Activated naive CD8-positive, alpha-beta T cell treated with anti-CD3 and anti-CD28 coated beads, Interleukin-2, amount 10 ng/mL, durations not matched to agents 7 days and 5 days (primary cell): Measurements from ENCODE around the gene ABCB1. TPM values are rescaled to one million over a fixed set of nuclear protein-coding genes. Genes with fewer than 3 reads are reported as not detected.
A peak's percentile ranks its signal among the peaks of the same experiment; 100 is the strongest.
"Not testable (repeated sequence)": the region's sequence is repeated elsewhere in the genome, so short reads cannot be mapped to it uniquely, and the experiment has no call there.

Experiments
- ATAC-seq: fragments of 150-1000 bp; cut with Tn5 transposase; one replicate; pipeline ENCODE4 v1.10.0; 2021; ENCODE audit warnings: low read depth, moderate library complexity
- POLR2A ChIA-PET: fragments of 350-600 bp; sonication (Branson Sonifier 250); formaldehyde crosslinking; loops from one replicate; lab custom pipeline; 2021; ENCODE audit warnings: antibody characterized with exemption; lab: Charles Lee
- DNase-seq: peaks from one replicate; pipeline ENCODE4 v3.0.0; 2021
- H3K27ac Mint-ChIP-seq: one replicate; pipeline ENCODE4 v1.8.0; 2022; ENCODE audit warnings: mild to moderate bottlenecking, mixed read lengths
- H3K27me3 Mint-ChIP-seq: one replicate; pipeline ENCODE4 v1.8.0; 2022; ENCODE audit warnings: mild to moderate bottlenecking, moderate library complexity, mixed read lengths
- H3K36me3 Mint-ChIP-seq: one replicate; pipeline ENCODE4 v1.8.0; 2021; ENCODE audit warnings: mild to moderate bottlenecking, mixed read lengths
- H3K4me1 Mint-ChIP-seq: one replicate; pipeline ENCODE4 v1.8.0; 2021; ENCODE audit warnings: mixed read lengths
- H3K4me3 Mint-ChIP-seq: one replicate; pipeline ENCODE4 v1.8.0; 2022; ENCODE audit warnings: mild to moderate bottlenecking, moderate library complexity, mixed read lengths
- H3K9me3 Mint-ChIP-seq: one replicate; pipeline ENCODE4 v1.8.0; 2021; ENCODE audit warnings: mixed read lengths
- total RNA-seq, 2 experiments: library from RNA; stranded (reverse); gene quantifications; one replicate each; pipeline ENCODE4 v1.2.3, GENCODE V29; 2021

The ABCB1 gene
- total RNA-seq, 2 experiments from 2014 or later: 30.8 to 35.0 TPM

DNA sequence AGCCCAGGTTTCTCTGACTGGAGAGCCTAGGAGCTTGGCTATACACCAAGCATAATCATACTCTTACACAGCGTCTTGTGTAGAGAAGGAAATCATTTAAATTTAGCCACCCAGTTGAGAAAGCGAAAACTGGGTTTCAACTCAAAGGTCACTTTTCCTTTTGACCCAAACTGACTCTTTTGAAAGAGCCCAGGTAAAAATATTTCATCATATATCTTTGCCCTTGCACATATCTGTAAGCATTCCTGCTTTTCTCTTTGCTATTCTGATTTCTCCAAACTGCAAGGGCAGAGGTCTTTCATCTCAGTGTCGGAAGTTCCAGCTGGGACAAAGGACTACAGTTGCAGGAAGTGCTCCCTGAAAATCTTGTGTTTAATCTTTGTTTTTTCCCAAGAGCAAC is 103.2 kb downstream of the ABCB1 start:
- ATAC-seq (no peak), DNase-seq (no peak)
- Mint-ChIP-seq H3K9me3 (no peaks in the 10 kb centered on the region), H3K27ac (no peak overlapping the region), H3K4me1 (no peaks in the 10 kb centered on the region), H3K27me3 (peaks cover 10% of the 10 kb centered on the region), H3K4me3 (no peak overlapping the region), H3K36me3 (no peaks in the 10 kb centered on the region)
- POLR2A ChIA-PET: no interaction called here

DNA sequence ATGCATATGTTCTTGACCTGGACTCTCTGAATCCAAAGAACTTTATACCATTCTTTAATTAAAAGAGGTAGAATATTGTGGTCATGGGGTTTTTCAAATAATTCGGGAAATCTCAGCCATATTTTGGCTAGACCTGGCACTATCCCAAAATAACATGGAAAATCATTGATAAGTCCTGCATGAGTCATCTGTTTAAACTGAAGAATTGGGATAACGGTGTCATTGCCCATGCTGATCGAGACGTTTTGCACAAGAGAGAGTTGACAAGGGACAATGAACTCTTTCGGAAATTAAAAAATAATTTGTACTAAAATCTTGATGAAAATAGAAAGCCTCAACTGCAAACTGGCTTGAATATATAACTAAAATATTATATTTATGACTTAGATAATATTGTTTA is 105.3 kb downstream of the ABCB1 start:
- Mint-ChIP-seq H3K4me1 (no peaks in the 10 kb centered on the region), H3K36me3 (no peaks in the 10 kb centered on the region), H3K4me3 (no peak overlapping the region), H3K27ac (no peak overlapping the region), H3K9me3 (no peaks in the 10 kb centered on the region), H3K27me3 (peaks cover 10% of the 10 kb centered on the region)
- no peak for ATAC-seq
- DNase-seq: no peak
- POLR2A ChIA-PET: no interaction called here

DNA sequence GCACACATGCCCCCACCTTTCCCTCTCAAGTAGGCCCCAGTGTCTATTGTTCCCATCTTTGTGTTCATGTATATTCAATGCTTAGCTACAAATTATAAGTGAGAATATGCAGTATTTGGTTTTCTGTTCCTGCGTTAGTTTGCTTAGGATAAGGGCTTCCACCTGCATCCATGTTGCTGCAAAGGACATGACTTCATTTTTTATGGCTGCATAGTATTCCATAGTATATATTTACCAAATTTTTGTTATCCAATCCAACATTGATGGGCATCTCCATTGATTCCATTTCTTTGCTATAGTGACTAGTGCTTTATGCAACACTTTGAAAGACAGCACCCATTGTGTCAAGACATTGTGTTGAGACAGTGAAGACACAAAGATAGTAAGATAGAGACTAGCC is 106.2 kb downstream of the ABCB1 start:
- DNase-seq (no peak), ATAC-seq (no peak)
- H3K9me3 Mint-ChIP-seq: no peaks in the 10 kb centered on the region
- H3K27me3 Mint-ChIP-seq: peaks cover 13% of the 10 kb centered on the region
- no peak overlapping the region for H3K4me3 Mint-ChIP-seq
- H3K27ac Mint-ChIP-seq: no peak overlapping the region
- no peaks in the 10 kb centered on the region for H3K36me3 Mint-ChIP-seq
- H3K4me1 Mint-ChIP-seq: no peaks in the 10 kb centered on the region
- POLR2A ChIA-PET: no interaction called here

DNA sequence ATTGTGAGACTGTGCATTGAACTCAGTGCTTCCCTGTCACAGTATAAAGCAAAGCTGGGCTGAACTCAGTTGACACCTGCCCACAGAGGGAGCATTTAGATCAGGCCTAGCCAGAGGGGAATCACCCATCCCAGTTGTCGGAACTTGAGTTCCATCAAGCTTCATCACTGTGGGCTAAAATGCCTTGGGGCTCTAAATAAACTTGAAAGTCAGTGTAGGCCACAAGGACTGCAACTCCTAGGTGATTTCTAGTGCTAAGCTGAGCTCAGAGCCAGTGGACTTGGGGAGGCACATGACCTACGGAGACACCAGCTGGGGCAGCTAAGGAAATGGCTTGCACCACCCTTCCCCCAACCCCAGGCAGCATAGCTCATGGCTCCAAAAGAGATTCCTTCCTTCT is 117.6 kb downstream of the ABCB1 start:
- Mint-ChIP-seq H3K4me1 (no peaks in the 10 kb centered on the region), H3K36me3 (no peaks in the 10 kb centered on the region), H3K27ac (no peak overlapping the region), H3K27me3 (peaks cover 22% of the 10 kb centered on the region), H3K4me3 (no peak overlapping the region), H3K9me3 (no peaks in the 10 kb centered on the region)
- POLR2A ChIA-PET: no interaction called here
- ATAC-seq: no peak
- DNase-seq: no peak

DNA sequence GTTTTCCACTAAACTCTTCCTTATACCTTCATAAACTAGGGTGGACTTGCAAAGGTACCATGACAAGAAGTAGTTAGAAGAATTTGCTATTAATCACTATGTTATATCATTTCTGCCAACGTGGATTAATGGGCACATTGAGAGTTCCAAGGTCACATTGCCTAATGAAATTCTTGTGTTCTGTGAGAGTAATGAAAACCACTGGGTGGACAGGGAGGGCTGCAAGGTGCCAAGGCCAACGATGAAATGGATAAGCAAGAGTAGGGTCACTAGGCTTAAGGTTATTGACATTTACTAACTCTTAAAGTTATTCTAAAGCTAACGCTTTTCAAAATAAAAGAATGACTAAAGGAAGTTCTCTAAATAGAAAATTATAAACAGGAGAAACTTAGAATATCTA is 118.6 kb downstream of the ABCB1 start:
- H3K27me3 Mint-ChIP-seq: peaks cover 16% of the 10 kb centered on the region
- ATAC-seq (no peak), DNase-seq (no peak)
- no peaks in the 10 kb centered on the region for H3K9me3 Mint-ChIP-seq
- no peaks in the 10 kb centered on the region for H3K4me1 Mint-ChIP-seq
- no peaks in the 10 kb centered on the region for H3K36me3 Mint-ChIP-seq
- H3K4me3 Mint-ChIP-seq: no peak overlapping the region
- H3K27ac Mint-ChIP-seq: no peak overlapping the region
- POLR2A ChIA-PET: no interaction called here

DNA sequence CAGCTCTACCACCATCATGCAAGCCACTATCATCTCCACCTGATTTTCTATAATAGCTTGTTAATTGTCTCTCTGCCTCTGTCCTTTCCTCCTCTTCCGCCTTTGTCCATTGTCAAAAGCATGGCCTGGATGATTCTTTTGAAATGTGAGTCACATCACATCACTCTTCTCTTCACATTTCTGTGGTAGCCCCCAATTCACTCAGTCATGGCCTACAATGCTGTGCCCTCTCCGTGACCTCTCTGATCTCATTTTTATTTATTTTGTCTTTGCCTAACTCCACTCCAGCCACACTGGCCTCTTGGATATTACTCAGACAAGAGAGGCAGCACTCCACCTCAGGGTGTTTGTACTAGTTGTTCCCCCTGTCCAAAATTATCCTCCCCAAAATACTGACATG is 120.3 kb downstream of the ABCB1 start:
- POLR2A ChIA-PET: no interaction called here
- no peaks in the 10 kb centered on the region for H3K9me3 Mint-ChIP-seq
- H3K27ac Mint-ChIP-seq: no peak overlapping the region
- no peak for ATAC-seq
- no peaks in the 10 kb centered on the region for H3K36me3 Mint-ChIP-seq
- H3K27me3 Mint-ChIP-seq: peaks cover 24% of the 10 kb centered on the region
- H3K4me3 Mint-ChIP-seq: no peak overlapping the region
- no peak for DNase-seq
- H3K4me1 Mint-ChIP-seq: peaks cover 1% of the 10 kb centered on the region

DNA sequence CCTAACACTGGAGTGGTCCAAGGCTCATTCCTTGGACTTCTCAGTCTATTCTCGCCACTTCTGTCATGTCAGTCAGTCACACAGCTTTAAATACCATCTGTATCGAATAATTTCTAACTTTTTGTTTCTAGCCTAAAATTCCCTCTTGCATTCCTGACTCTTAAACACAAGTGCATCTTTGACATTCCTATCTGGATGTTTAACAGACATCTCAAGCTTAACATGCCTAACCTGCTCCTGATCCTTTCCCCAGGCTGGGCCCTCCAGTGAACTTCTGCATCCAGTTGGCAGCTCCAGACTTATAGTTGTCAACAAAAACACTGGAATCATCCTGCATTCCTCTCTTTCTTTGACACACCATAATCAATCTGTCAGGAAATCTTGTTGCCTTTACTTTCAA is 120.7 kb downstream of the ABCB1 start:
- ATAC-seq (no peak), DNase-seq (no peak)
- no peak overlapping the region for H3K4me3 Mint-ChIP-seq
- no peak overlapping the region for H3K27ac Mint-ChIP-seq
- peaks cover 23% of the 10 kb centered on the region for H3K27me3 Mint-ChIP-seq
- no peaks in the 10 kb centered on the region for H3K36me3 Mint-ChIP-seq
- POLR2A ChIA-PET: no interaction called here
- H3K9me3 Mint-ChIP-seq: no peaks in the 10 kb centered on the region
- H3K4me1 Mint-ChIP-seq: peaks cover 1% of the 10 kb centered on the region

DNA sequence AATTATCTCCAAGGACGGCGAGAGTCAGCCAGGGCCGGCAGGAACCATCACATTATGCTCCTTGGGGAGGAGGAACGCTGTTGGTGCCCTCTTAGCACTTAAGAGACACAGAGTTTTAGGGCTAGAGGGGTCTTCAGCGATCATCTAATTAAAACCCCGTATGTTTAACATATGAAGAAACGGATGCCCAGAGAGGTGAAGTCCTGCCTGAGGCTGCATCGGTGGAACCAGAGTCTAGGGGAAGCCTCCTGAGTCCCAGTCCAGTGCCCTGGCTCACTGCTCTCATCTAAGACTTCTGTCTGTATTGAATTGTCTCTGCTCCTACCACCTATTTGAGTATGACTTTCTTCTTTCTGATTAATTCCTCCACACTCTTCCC is 124.5 kb downstream of the ABCB1 start:
- H3K9me3 Mint-ChIP-seq: no peaks in the 10 kb centered on the region
- no peaks in the 10 kb centered on the region for H3K36me3 Mint-ChIP-seq
- peaks cover 45% of the 10 kb centered on the region for H3K27me3 Mint-ChIP-seq
- DNase-seq: no peak
- peak overlapping the region; percentile 44 for H3K4me3 Mint-ChIP-seq
- ATAC-seq: no peak
- no peak overlapping the region for H3K27ac Mint-ChIP-seq
- H3K4me1 Mint-ChIP-seq: peaks cover 1% of the 10 kb centered on the region
- POLR2A ChIA-PET: no interaction called here

DNA sequence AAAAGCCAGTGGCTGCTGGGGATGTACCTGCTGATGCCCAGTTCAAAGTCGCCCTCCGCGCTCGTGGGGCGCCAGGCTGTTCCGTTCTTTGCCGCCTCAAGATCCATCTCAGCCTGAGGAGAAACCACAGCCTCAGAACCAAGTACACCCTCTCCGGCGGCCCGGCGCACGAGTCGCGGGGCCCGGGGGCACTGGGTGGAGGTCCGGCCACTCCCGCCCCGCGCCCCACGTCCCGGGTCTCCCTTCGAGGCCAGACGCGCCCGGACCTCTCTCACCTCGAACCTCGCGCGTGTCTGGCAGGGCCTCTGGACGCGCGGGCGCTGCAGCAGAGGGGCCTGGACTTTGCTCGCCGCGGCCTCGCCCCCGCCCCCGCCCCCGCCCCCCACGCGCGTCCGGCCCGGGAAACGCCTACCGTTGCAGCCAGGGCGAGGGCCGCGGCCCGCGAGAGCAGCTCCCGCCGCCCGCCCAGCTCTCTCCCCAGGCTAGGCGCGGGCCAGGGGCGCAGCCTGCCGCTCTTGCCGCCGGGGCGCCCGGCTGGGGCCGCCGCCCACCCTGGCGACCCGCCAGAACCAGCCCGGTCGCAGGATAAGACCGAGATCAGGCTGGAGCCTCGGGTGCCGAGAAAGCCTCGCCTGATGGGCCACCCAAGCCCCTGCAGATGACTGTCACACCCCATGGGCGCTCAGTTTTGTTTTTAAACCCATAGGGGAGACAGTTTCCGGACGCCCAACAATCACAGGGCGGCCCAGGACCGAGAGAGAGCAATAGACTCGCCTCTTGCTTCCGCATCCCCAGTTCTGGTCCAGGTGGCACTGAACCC is 125.1 kb downstream of the ABCB1 start, which contains the start of gene ABCB4:
TSS of gene ABCB4 (minus strand) at position 322 of the 820 bp plus-strand sequence. CDS start at position 107, 215 bp downstream.
- POLR2A ChIA-PET: no interaction called here
- DNase-seq: no peak
- no peaks in the 10 kb centered on the region for H3K36me3 Mint-ChIP-seq
- ATAC-seq: peak; percentile 39
- no peak within 1 kb of the TSS for H3K27ac Mint-ChIP-seq
- peaks cover 45% of the 10 kb centered on the region for H3K27me3 Mint-ChIP-seq
- H3K9me3 Mint-ChIP-seq: no peaks in the 10 kb centered on the region
- peak within 1 kb of the TSS; percentile 44 for H3K4me3 Mint-ChIP-seq
- peaks cover 1% of the 10 kb centered on the region for H3K4me1 Mint-ChIP-seq

DNA sequence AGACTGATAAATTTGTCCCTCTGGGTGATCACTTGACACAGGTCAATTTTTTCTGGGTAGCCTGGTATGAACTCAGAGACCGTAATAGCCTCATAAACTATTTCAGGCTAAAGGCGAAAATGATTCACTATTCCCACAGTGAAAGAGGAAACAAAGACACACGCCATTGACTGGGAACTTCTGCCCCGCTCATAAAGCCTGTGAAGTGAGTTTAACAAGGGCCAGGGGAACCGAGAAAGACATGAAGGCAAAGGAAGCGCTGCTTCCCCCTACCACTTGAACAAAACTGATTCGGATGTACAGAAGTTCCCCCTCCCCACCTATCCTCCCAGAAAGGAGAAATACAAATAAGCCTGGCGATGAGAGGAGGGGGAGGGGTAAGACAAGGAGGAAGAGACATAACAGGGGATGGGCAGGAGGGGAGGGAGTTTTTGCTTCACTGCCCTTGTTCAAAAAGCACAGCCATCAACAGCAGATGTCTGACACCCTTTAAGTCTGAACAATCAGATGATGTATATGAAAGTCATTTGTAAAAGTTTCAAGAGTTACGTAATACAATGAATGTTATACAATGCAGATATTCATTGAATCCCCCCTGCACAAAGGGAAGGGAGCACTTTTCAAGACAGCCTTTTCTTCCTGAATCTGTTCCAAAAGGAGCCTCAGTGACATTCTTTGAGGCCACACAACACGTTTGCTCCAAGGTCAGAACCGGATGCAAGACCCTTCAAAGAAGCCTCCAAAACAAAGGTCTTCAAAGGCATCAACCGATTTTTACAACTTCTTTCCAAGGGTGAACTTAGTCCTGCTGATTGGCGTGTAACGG is 125.9 kb downstream of the ABCB1 start:
- DNase-seq: no peak
- no peaks in the 10 kb centered on the region for H3K36me3 Mint-ChIP-seq
- no peak for ATAC-seq
- H3K4me1 Mint-ChIP-seq: peaks cover 1% of the 10 kb centered on the region
- no peak overlapping the region for H3K27ac Mint-ChIP-seq
- H3K9me3 Mint-ChIP-seq: no peaks in the 10 kb centered on the region
- H3K4me3 Mint-ChIP-seq: peak overlapping the region; percentile 39
- H3K27me3 Mint-ChIP-seq: peaks cover 47% of the 10 kb centered on the region
- POLR2A ChIA-PET: no interaction called here

DNA sequence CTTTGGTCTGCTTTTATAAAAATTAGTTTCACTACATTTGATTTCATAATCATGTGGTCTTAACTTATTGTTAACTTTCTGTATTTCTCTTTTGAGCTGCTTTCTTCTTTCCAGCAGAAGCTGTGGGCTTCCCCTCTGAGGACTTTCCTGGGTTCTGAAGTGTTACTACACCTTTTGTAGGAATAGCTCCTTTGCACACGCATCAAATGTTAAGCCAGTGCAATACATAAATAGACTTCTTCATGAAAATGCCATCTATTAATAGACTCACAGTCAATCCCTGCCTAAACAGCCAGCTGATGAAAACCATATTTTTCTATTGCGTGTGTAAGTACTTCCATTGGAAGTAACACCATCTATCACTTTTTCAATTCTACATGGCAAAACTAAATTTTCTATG is 126.7 kb downstream of the ABCB1 start:
- no peak for ATAC-seq
- POLR2A ChIA-PET: no interaction called here

DNA sequence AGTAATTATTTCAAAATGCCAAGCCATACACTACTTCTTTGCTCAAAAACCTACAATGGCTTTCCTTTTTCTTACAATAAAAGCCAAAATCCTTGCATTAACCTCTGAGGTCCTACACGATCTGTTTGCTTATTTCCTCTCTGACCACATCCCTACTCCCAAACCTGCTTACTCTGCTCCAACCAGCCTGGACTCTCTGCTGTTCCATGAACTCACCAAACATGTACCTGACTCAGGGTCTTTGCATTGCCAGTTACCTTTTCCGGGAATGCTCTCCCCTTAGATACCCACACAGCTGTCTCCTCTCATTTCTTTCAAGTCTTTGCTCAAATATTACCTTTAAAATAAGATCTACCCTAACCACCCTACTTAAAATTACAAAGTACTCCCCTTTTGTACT is 127.5 kb downstream of the ABCB1 start:
- ATAC-seq (no peak), DNase-seq (no peak)
- no peak overlapping the region for H3K27ac Mint-ChIP-seq

More for the DNA sequence above, 126.7 kb downstream of the ABCB1 start:
- Mint-ChIP-seq H3K4me3 (no peak overlapping the region), H3K9me3 (no peaks in the 10 kb centered on the region), H3K36me3 (no peaks in the 10 kb centered on the region), H3K27ac (no peak overlapping the region), H3K4me1 (peaks cover 1% of the 10 kb centered on the region), H3K27me3 (peaks cover 51% of the 10 kb centered on the region)
- no peak for DNase-seq

DNA sequence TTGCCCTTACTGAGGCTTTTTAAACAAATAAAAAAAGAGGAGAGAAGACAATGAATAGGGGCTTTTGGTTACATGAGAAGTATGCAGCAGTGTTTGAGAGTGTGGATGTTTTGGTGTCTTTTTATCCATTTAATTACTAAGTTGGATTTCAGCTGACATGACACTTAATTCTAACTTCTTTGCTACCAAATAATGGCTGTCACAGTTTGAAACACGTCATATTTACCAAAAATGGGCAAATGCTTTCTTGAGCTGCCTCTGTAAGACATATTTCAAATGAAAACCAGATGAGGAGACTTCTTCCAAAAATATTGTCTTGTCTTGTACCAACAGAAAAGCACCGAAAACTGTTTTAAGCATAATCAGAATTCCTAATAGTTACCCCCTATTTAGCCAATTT is 129.2 kb downstream of the ABCB1 start:
- Mint-ChIP-seq H3K27me3 (peaks cover 43% of the 10 kb centered on the region), H3K36me3 (no peaks in the 10 kb centered on the region), H3K4me1 (peaks cover 1% of the 10 kb centered on the region), H3K27ac (no peak overlapping the region), H3K9me3 (no peaks in the 10 kb centered on the region), H3K4me3 (no peak overlapping the region)
- POLR2A ChIA-PET: no interaction called here
- DNase-seq (no peak), ATAC-seq (no peak)

More for the DNA sequence above, 127.5 kb downstream of the ABCB1 start:
- H3K4me3 Mint-ChIP-seq: no peak overlapping the region
- H3K9me3 Mint-ChIP-seq: no peaks in the 10 kb centered on the region
- H3K4me1 Mint-ChIP-seq: peaks cover 1% of the 10 kb centered on the region
- POLR2A ChIA-PET: no interaction called here
- no peaks in the 10 kb centered on the region for H3K36me3 Mint-ChIP-seq
- H3K27me3 Mint-ChIP-seq: peaks cover 52% of the 10 kb centered on the region

DNA sequence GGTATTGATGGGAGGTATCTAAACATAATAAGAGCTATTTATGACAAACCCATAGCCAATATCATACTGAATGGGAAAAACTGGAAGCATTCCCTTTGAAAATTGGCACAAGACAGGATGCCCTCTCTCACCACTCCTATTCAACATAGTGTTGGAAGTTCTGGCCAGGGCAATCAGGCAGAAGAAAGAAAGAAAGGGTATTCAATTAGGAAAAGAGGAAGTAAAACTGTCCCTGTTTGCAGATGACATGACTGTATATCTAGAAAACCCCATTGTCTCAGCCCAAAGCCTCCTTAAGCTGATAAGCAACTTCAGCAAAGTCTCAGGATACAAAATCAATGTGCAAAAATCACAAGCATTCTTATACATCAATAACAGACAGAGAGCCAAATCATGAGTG is 131.5 kb downstream of the ABCB1 start:
- H3K36me3 Mint-ChIP-seq, H3K4me1 Mint-ChIP-seq, DNase-seq, H3K27ac Mint-ChIP-seq, H3K9me3 Mint-ChIP-seq, H3K4me3 Mint-ChIP-seq, ATAC-seq, POLR2A ChIA-PET: not testable (repeated sequence)
- peaks cover 28% of the 10 kb centered on the region for H3K27me3 Mint-ChIP-seq
